ENCODE data around the gene BIRC2.

BIRC2 gene

GRCh38 chr11:102375720-102376399, 28.8 kb downstream of the BIRC2 start:
- no peak for DNase-seq (ENCODE audit: low spot score)

GRCh38 chr11:102377891-102378290, 30.9 kb downstream of the BIRC2 start:
- DNase-seq (ENCODE audit: low spot score) = no peak

- DNase-seq (ENCODE audit: low spot score) = no peak
Measured at GRCh38 chr11:102378818-102379217, 31.8 kb downstream of the BIRC2 start.

GRCh38 chr11:102382384-102382783, 35.4 kb downstream of the BIRC2 start:
- no peak for DNase-seq (ENCODE audit: low spot score)

- DNase-seq (ENCODE audit: low spot score) = no peak
Measured at GRCh38 chr11:102383839-102384238, 36.8 kb downstream of the BIRC2 start.

- DNase-seq (ENCODE audit: low spot score) = no peak
Measured at GRCh38 chr11:102384419-102385079, 37.5 kb downstream of the BIRC2 start.

GRCh38 chr11:102385085-102386007, 38.3 kb downstream of the BIRC2 start:
- DNase-seq (ENCODE audit: low spot score) = no peak

- DNase-seq (ENCODE audit: low spot score) = no peak
Measured at GRCh38 chr11:102386136-102386734, 39.2 kb downstream of the BIRC2 start.

- no peak for DNase-seq (ENCODE audit: low spot score)
Measured at GRCh38 chr11:102387043-102387781, 40.2 kb downstream of the BIRC2 start.

- DNase-seq (ENCODE audit: low spot score) = no peak
Measured at GRCh38 chr11:102389253-102389652, 42.2 kb downstream of the BIRC2 start.

- peak; percentile 73 for DNase-seq (ENCODE audit: low spot score)
Measured at GRCh38 chr11:102390667-102391465, 43.9 kb downstream of the BIRC2 start.

GRCh38 chr11:102391549-102392237, 44.7 kb downstream of the BIRC2 start:
- DNase-seq (ENCODE audit: low spot score) = no peak

- no peak for DNase-seq (ENCODE audit: low spot score)
Measured at GRCh38 chr11:102393272-102393730, 46.3 kb downstream of the BIRC2 start.

GRCh38 chr11:102395720-102396393, 48.8 kb downstream of the BIRC2 start:
- DNase-seq (ENCODE audit: low spot score) = no peak

GRCh38 chr11:102396708-102397563, 49.9 kb downstream of the BIRC2 start:
- no peak for DNase-seq (ENCODE audit: low spot score)

- no peak for DNase-seq (ENCODE audit: low spot score)
Measured at GRCh38 chr11:102398297-102398696, 51.3 kb downstream of the BIRC2 start.

- no peak for DNase-seq (ENCODE audit: low spot score)
Measured at GRCh38 chr11:102399189-102399588, 52.2 kb downstream of the BIRC2 start.

GRCh38 chr11:102400603-102401002, 53.6 kb downstream of the BIRC2 start:
- no peak for DNase-seq (ENCODE audit: low spot score)

Measured in AG08395 (cell line).